Naive B cell (primary cell): ENCODE results near the gene USP11. TPM values are rescaled to one million over a fixed set of nuclear protein-coding genes. Genes with fewer than 3 reads are reported as not detected.

Source experiments
- ATAC-seq, 2 donors: fragments of 150-1000 bp; cut with Tn5 transposase; 2 replicates each; pipeline ENCODE4 v1.10.0; 2021; ENCODE audit warnings: low read depth in 2 of 2, mild to moderate bottlenecking in 2 of 2, moderate library complexity in 2 of 2
- DNase-seq: peaks from one replicate; pipeline ENCODE4 v3.0.0; 2022
- H3K27ac Mint-ChIP-seq, 6 donors: one replicate each; pipeline ENCODE4 v1.8.0; 2020 to 2022; ENCODE audit warnings: mild to moderate bottlenecking in 6 of 6, mixed read lengths in 6 of 6, moderate library complexity in 5 of 6, inconsistent platforms in 2 of 6
- H3K27me3 Mint-ChIP-seq, 3 donors: one replicate each; pipeline ENCODE4 v1.8.0; 2021 to 2022; ENCODE audit warnings: mixed read lengths in 3 of 3, mild to moderate bottlenecking in 1 of 3
- H3K36me3 Mint-ChIP-seq, 2 donors: one replicate each; pipeline ENCODE4 v1.8.0; 2020 to 2022; ENCODE audit warnings: mixed read lengths in 2 of 2, inconsistent platforms in 1 of 2, mild to moderate bottlenecking in 1 of 2
- H3K4me1 Mint-ChIP-seq, 3 donors: one replicate each; pipeline ENCODE4 v1.8.0; 2020 to 2022; ENCODE audit warnings: mixed read lengths in 3 of 3, inconsistent platforms in 1 of 3, mild to moderate bottlenecking in 1 of 3, moderate library complexity in 1 of 3
- H3K4me3 Mint-ChIP-seq, 8 donors: one replicate each; pipeline ENCODE4 v1.8.0; 2020 to 2022; ENCODE audit warnings: mild to moderate bottlenecking in 8 of 8, mixed read lengths in 8 of 8, moderate library complexity in 8 of 8, inconsistent platforms in 2 of 8
- H3K9me3 Mint-ChIP-seq, 7 donors: one replicate each; pipeline ENCODE4 v1.8.0; 2020 to 2022; ENCODE audit warnings: mixed read lengths in 7 of 7, mild to moderate bottlenecking in 5 of 7, inconsistent platforms in 2 of 7, moderate library complexity in 1 of 7
- polyA plus RNA-seq, 6 donors: library from polyadenylated mRNA; unstranded; fragments of 300-500 nt; fragmentation: Illumina TruSeq; gene quantifications; one replicate each; pipeline ENCODE4 v1.2.3, GENCODE V29; 2021; ENCODE audit warnings: low read depth in 6 of 6

Gene USP11
- polyA plus RNA-seq: 100 to 1,000 TPM in 3 of 6 donors, 10 to 100 TPM in 3; 88.3 to 145 (median 98.7) TPM

DNA sequence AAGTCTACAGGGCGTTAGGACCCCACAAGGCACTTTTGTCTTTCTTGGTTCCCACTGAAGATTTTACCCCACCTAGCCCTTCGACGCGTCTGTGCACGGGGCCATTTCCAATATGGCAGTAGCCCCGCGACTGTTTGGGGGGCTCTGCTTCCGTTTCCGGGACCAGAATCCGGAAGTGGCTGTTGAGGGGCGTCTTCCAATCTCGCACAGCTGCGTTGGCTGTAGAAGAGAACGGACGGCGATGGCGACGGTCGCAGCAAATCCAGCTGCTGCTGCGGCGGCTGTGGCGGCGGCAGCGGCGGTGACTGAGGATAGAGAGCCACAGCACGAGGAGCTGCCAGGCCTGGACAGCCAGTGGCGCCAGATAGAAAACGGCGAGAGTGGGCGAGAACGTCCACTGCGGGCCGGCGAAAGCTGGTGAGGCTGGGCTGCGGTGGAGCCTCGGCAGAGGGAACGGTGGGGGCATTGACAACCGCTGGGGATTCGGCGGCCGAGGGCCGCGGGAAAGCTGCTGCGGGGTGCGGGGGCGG lies at the start of gene USP11:
Gene USP11, plus strand, starts transcription at position 207 of the 530 bp plus-strand sequence. Its CDS starts 35 bp downstream, at position 242.
- peaks cover 12 to 33% of the 10 kb centered on the region in 2 donors for H3K36me3 Mint-ChIP-seq
- H3K4me1 Mint-ChIP-seq: peaks cover 8 to 21% (median 16%) of the 10 kb centered on the region in 3 donors
- ATAC-seq (peak; percentile 27 to 28), DNase-seq (peak; percentile 64)
- peak within 1 kb of the TSS; percentile 93 to 99 (median 98) for H3K27ac Mint-ChIP-seq
- H3K27me3 Mint-ChIP-seq: no peaks in the 10 kb centered on the region
- H3K4me3 Mint-ChIP-seq: peak within 1 kb of the TSS; percentile 76 to 98 (median 95)
- H3K9me3 Mint-ChIP-seq: no peaks in the 10 kb centered on the region

DNA sequence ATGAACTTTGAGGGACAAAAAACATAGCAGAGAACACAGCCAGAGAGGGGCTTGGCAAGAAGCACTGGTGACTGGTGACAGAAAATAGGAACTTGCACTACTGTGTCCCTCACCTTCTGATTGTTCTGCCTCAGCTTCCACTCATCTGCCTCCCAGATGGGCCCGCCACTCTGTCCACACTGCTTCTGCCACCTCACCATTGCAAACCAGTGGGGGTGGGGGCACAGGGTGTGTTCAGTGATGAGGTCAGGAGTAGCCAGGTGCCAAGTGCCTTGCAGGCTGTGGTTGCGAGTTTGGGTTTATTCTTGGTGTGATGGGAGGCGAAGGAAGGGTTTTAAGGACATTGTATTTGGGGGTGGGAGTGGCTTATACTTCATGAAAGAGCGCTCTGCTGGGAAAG lies 48.3 kb upstream of the USP11 start:
- Mint-ChIP-seq H3K27me3 (peaks cover 0 to 9% (median 0%) of the 10 kb centered on the region in 3 donors), H3K36me3 (no peaks in the 10 kb centered on the region), H3K4me3 (no peak overlapping the region), H3K4me1 (peaks cover 0 to 11% (median 5%) of the 10 kb centered on the region in 3 donors), H3K27ac (no peak overlapping the region), H3K9me3 (no peaks in the 10 kb centered on the region)
- ATAC-seq: no peak
- no peak for DNase-seq

DNA sequence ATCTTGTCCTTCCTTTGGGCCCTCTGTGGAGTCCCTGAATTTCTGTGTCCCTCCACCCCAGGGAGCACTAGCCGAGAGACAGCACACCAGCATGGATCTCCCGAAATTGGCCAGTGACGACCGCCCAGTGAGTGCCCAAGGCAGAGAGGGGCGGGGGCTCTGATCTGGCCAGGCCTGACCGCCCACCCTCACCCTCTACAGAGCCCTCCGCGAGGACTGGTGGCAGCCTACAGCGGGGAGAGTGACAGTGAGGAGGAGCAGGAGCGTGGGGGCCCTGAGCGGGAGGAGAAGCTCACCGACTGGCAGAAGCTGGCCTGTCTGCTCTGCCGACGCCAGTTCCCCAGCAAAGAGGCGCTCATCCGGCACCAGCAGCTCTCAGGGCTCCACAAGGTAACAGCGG lies 47.6 kb upstream of the USP11 start:
- Mint-ChIP-seq H3K36me3 (no peaks in the 10 kb centered on the region), H3K4me3 (no peak overlapping the region), H3K4me1 (peaks cover 0 to 12% (median 6%) of the 10 kb centered on the region in 3 donors), H3K27ac (no peak overlapping the region), H3K9me3 (no peaks in the 10 kb centered on the region), H3K27me3 (peaks cover 0 to 6% (median 0%) of the 10 kb centered on the region in 3 donors)
- no peak for ATAC-seq
- no peak for DNase-seq

DNA sequence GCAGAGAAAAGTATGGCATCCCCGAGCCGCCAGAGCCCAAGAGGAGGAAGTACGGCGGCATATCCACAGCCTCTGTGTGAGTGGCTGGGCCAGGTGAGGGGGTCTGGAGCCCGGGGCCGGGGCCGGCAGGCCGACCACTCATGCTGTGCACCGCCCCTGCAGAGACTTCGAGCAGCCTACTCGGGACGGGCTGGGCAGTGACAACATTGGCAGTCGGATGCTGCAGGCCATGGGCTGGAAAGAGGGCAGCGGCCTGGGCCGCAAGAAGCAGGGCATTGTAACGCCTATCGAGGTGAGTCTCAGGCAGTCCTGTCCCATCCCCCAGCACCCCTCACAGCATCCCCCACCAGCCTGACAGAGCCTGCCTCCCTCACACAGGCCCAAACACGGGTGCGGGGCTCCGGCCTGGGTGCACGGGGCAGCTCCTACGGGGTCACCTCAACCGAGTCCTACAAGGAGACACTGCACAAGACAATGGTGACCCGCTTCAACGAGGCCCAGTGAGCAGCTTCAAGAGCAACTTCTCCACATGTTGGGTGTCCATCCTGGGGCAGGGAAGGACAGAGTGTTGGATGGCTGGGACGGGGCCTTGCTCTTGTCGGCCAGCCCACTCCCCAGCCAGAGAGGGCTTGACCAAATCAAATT lies 46.6 kb upstream of the USP11 start:
- Mint-ChIP-seq H3K27ac (no peak overlapping the region), H3K36me3 (no peaks in the 10 kb centered on the region), H3K4me1 (peaks cover 9 to 20% (median 16%) of the 10 kb centered on the region in 3 donors), H3K4me3 (no peak overlapping the region), H3K27me3 (peaks cover 0 to 6% (median 0%) of the 10 kb centered on the region in 3 donors), H3K9me3 (no peaks in the 10 kb centered on the region)
- no peak for ATAC-seq
- no peak for DNase-seq

DNA sequence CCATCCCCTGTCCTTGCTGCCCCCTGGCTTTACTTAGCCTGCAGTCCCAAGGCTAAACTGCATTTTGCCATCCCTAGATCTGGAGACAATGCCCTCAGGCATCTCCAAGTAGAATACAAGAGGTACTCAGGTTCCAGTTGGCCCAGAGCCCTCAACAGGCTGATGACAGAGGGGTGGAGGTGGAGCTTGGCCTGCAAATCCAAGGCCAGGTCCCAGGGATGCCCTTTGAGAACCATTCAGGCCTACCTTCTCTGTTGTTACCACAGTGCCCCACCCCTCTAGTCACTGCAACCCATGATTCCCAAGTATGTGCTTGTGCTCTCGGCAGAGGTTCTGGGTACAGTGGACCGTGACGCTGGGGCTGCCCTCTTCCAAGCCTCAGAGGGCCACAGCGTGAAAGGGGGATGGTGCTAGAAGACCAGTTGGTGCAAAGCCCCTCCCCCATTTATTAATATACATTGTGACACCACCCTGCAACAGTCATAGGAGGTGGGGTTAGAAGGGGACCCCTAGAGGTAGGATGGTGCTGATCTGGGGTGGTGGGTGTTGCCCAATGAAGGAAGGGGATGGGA lies 45.6 kb upstream of the USP11 start:
- no peaks in the 10 kb centered on the region for H3K36me3 Mint-ChIP-seq
- no peaks in the 10 kb centered on the region for H3K27me3 Mint-ChIP-seq
- H3K9me3 Mint-ChIP-seq: no peaks in the 10 kb centered on the region
- H3K4me3 Mint-ChIP-seq: no peak overlapping the region
- ATAC-seq (no peak), DNase-seq (no peak)
- peak overlapping the region in 3 of 6 donors; percentile 24 to 68 (median 33) for H3K27ac Mint-ChIP-seq
- peaks cover 9 to 25% (median 20%) of the 10 kb centered on the region in 3 donors for H3K4me1 Mint-ChIP-seq

DNA sequence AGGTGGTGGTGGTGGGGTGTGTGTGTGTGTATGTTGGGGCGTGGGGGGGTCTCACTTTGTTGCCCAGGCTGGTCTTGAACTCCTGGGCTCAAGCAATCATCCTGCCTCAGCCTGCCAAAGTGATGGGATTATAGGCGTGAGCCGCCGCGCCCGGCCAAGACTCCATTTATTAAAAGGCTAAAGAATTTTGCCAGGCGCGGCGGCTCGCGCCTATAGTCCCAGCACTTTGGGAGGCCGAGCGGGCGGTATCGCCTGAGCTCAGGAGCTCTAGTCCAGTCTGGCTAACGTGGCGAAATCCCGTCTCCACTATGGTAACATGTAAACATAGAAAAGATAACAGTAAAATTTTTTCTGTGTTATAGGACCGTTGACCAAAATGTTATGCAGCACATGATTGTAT lies 42.9 kb upstream of the USP11 start:
- no peak for DNase-seq
- H3K27ac Mint-ChIP-seq: peak overlapping the region in 1 of 6 donors; percentile 36
- H3K4me3 Mint-ChIP-seq: no peak overlapping the region
- H3K36me3 Mint-ChIP-seq: no peaks in the 10 kb centered on the region
- peaks cover 29 to 48% (median 30%) of the 10 kb centered on the region in 3 donors for H3K4me1 Mint-ChIP-seq
- ATAC-seq: no peak
- no peaks in the 10 kb centered on the region for H3K27me3 Mint-ChIP-seq
- H3K9me3 Mint-ChIP-seq: no peaks in the 10 kb centered on the region

DNA sequence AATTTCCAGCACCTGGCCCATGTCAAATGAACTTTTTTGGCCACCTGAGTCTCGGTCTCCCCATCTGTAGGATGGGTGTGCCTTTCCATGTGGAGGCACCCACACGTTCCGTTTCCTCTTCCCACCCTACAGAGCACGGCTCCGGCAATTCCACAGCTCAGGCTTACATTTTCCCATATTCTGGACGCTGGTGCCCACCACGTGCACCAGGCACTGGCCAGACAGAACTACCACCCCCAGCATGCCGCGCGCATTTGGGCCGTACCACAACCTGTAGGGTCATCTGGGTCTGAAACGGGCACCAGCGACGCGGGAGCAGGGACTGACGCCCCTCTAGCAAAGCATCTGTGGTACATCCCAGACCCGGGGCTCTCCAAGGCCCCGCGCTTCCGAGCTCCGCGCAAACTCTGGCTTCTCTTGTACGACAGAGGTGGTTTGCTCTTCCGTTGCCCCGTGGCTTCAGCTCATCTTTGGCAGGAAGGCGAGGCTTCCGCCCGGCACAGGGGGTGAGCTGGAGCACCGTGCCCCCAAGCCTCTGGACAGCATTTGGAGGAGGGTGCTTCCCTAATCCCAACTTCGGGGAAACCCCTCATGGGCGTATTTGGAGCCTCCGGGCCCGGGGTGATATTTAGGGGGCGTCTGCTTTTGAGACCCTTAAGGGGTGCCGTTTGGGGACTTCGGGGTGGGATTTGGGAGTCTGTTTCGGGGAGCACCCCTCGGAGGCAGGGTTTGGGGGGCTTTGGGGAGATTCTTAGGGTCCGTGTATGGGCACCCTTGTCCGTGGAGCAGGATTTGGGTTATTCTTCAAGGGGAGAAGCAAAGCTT lies 42.2 kb upstream of the USP11 start:
- Mint-ChIP-seq H3K36me3 (no peaks in the 10 kb centered on the region), H3K27me3 (no peaks in the 10 kb centered on the region), H3K4me3 (peak overlapping the region; percentile 94 to 98 (median 95)), H3K4me1 (peaks cover 36 to 55% (median 36%) of the 10 kb centered on the region in 3 donors), H3K27ac (peak overlapping the region; percentile 90 to 98 (median 94)), H3K9me3 (no peaks in the 10 kb centered on the region)
- ATAC-seq: peak; percentile 74 to 78
- peak; percentile 84 for DNase-seq

DNA sequence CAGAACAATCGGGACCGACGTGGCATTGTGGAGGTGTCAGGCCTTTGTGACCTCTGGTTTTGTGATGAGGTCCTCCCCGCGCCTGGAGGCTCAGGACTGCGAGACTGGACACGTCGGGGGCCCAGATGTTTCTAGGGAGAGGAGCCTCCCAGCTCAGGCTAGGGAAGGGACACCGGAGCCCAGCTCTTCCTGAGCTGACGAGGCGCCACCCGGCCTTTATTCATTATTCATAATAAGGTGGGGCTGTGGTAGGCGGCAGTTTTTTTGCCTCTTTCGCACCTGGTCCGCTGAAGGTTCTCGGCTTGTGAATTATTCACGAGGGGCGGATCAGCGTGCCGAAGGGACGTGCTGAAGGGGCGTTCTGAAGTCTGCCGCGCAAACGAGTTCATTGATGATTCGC lies 41.5 kb upstream of the USP11 start:
- Mint-ChIP-seq H3K4me1 (peaks cover 43 to 62% (median 43%) of the 10 kb centered on the region in 3 donors), H3K27ac (peak overlapping the region in 5 of 6 donors; percentile 90 to 98 (median 94)), H3K4me3 (peak overlapping the region; percentile 94 to 98 (median 95)), H3K27me3 (no peaks in the 10 kb centered on the region), H3K9me3 (no peaks in the 10 kb centered on the region), H3K36me3 (no peaks in the 10 kb centered on the region)
- ATAC-seq: no peak
- DNase-seq: peak; percentile 35

DNA sequence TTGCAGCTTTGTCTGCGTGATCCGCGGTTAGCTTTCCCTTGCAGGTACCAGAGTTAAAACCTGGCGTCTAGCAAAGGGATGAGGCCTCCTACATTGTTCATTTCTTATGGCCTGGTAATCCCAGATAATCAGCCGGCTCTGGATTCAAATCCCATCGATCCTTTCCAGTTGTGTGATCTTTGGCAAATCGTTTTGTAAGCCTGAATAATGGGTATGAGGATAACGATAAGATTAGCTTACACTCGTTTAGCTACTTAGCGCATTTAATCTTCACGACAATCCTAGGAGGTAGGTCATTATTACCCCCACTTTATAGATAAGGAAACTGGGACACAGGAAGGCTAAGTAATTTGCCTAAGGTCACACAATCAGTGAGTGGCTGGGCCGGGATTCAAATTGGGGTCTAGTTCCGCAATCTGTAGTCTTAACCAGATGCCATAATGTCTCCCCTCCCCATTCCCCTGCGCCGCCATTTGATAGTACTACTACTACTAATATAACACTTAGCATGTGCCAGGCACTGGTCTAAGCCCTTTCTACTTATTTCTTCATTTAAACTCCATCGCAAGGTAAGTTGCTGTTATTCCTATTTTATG lies 40.9 kb upstream of the USP11 start:
- Mint-ChIP-seq H3K27ac (peak overlapping the region in 3 of 6 donors; percentile 93 to 95 (median 94)), H3K4me3 (peak overlapping the region; percentile 94 to 98 (median 95))

DNA sequence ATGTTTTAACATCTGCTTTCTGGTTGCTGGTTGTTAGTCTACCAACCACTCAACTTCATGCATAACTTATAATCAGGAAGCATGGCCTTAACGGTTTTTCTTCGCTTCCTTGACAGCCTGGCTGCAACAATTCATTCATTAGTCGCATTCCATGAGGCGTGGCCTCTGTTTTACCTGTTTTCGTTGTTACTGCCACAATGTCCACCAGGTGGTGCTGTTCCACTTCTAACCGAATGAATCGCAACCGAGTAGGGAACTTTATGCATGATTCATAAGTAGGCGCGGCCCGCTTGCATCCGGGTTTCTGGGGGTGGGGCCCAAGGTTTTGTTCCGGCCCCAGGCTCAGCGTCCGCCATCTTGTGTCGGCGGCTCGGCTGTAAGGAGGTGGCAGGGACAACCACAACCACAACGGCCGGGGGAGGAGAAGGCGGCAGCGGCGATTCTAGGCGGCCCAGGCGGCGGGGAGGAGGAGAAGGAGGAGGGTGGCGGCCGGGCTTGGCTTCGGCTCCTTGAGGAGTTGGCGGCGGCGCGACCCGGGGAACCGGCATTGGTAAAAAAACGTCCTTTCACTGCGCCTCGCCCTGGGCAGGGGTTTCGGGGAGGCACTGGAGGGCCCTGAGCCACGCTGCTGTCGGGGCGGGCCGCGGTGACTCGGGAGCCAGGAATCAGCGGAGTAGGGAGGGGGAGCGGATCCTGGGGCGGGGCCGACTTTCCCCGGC lies 39.2 kb upstream of the USP11 start, which contains the start of gene UBA1:
Gene UBA1, plus strand, starts transcription at position 355 of the 719 bp plus-strand sequence. CDS start 4,974 bp downstream, outside the sequence.
- H3K4me3 Mint-ChIP-seq: peak within 1 kb of the TSS; percentile 90 to 100 (median 98)
- H3K27me3 Mint-ChIP-seq: no peaks in the 10 kb centered on the region
- H3K4me1 Mint-ChIP-seq: peaks cover 53 to 79% (median 55%) of the 10 kb centered on the region in 3 donors
- peak within 1 kb of the TSS; percentile 99 to 100 (median 100) for H3K27ac Mint-ChIP-seq
- ATAC-seq: peak; percentile 78 to 82
- no peaks in the 10 kb centered on the region for H3K9me3 Mint-ChIP-seq
- DNase-seq: peak; percentile 97
- peaks cover 0 to 4% of the 10 kb centered on the region in 2 donors for H3K36me3 Mint-ChIP-seq

More for the DNA sequence above, 40.9 kb upstream of the USP11 start:
- Mint-ChIP-seq H3K36me3 (no peaks in the 10 kb centered on the region), H3K9me3 (no peaks in the 10 kb centered on the region), H3K27me3 (no peaks in the 10 kb centered on the region), H3K4me1 (peaks cover 48 to 68% (median 49%) of the 10 kb centered on the region in 3 donors)
- ATAC-seq: no peak
- DNase-seq: no peak

DNA sequence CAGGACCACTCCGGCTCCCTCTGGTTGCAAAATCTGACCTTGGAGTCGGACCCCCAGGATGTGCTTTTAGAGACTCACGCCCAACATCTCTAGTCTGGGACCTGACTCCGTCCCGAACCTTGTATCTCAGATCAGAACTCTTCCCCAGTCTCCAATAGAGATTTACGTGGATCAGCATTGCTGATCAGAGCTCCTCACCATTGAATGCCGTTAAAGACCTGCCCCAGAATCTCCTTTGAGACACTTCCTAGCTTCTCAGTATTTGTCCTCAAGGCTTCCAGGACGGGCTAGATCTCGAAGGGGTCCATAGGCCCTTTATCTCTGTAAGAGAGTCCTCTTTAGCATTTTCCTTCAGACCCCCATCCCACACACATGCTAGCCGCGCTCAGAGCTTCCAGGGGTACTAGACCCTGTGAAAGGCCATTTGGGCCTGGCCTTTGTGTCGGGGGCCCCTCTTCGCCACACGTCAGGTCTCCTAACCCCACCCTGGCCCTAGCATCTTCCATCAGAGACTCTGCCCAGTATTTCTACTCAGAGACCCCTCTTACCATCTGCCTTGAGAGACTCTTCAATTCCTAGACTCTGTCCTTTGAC lies 38.5 kb upstream of the USP11 start:
- no peak for ATAC-seq
- H3K4me3 Mint-ChIP-seq: peak overlapping the region; percentile 90 to 100 (median 98)
- H3K4me1 Mint-ChIP-seq: peaks cover 50 to 75% (median 59%) of the 10 kb centered on the region in 3 donors
- DNase-seq: no peak
- no peaks in the 10 kb centered on the region for H3K9me3 Mint-ChIP-seq
- peaks cover 0 to 10% of the 10 kb centered on the region in 2 donors for H3K36me3 Mint-ChIP-seq
- no peaks in the 10 kb centered on the region for H3K27me3 Mint-ChIP-seq
- peak overlapping the region; percentile 99 to 100 (median 100) for H3K27ac Mint-ChIP-seq

DNA sequence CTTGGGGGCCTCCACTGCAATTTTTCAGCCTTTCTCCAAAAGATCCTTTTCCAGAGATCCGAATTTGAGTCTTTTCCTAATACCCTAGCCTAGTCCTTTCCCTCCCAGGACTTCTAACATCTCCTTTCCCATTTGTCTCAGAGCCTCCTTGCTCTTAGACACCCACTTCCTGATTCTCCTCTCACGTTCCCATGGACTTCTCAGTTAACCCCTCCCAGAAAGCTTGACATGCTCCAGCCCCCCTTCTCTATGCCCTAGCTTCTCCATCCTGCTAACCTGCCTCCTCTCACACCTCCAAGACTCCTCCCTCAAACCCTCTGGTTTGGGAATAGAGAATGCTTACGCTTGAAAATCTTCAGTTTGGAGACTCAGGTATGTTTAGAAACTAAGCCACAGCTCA lies 36.7 kb upstream of the USP11 start:
- peak overlapping the region; percentile 90 to 100 (median 98) for H3K4me3 Mint-ChIP-seq
- H3K27ac Mint-ChIP-seq: peak overlapping the region in 5 of 6 donors; percentile 23 to 99 (median 92)
- H3K27me3 Mint-ChIP-seq: no peaks in the 10 kb centered on the region
- no peaks in the 10 kb centered on the region for H3K9me3 Mint-ChIP-seq
- H3K4me1 Mint-ChIP-seq: peaks cover 42 to 64% (median 54%) of the 10 kb centered on the region in 3 donors
- DNase-seq (no peak), ATAC-seq (no peak)
- peaks cover 0 to 25% of the 10 kb centered on the region in 2 donors for H3K36me3 Mint-ChIP-seq
